T-helper 1 cell (primary cell): Measurements from ENCODE around the gene DNAJC10.

Source experiments
- DNase-seq, 5 donors: peaks; one replicate each; pipeline ENCODE4 v3.0.0-alpha.2; 2012 to 2020

The DNAJC10 gene

DNA sequence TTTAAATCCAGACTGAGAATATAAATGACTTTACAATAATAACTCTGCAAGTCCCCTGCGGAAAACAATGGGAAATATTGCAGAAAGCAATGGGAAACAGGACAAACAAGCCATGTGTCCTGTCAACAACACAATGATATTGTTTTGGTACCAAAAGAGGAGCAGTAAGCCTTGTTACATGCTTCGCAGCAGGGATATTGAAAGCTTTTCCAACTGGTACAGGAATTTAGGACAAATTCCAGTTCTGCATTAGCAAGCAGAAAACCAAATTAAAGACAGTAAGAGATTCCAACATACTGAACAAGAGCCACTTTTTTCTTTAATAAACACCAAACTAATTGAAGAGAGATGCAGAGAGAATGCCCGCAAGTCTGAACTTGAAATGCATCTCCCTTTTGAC lies 120.4 kb downstream of the DNAJC10 start:
- DNase-seq = no peak
